T-helper 1 cell (primary cell): Measurements from ENCODE around the gene SEMA6A.

Experiments used
- DNase-seq, 5 donors: peaks; one replicate each; pipeline ENCODE4 v3.0.0-alpha.2; 2012 to 2020

The SEMA6A gene

GRCh38 chr5:116395226-116395625 is 179.4 kb downstream of the SEMA6A start:
- no peak for DNase-seq

- DNase-seq: no peak
Measured at GRCh38 chr5:116394186-116394867, 180.3 kb downstream of the SEMA6A start.
